GM21825 (cell line): Measurements from ENCODE around the gene CYRIA.

ENCODE experiments used
- ATAC-seq: cut with Tn5 transposase; IDR thresholded peaks from one replicate; pipeline ENCODE4 v1.9.1; 2021; ENCODE audit warnings: mild to moderate bottlenecking, moderate library complexity; ENCODE audit not compliant: unreplicated experiment

Gene CYRIA

DNA sequence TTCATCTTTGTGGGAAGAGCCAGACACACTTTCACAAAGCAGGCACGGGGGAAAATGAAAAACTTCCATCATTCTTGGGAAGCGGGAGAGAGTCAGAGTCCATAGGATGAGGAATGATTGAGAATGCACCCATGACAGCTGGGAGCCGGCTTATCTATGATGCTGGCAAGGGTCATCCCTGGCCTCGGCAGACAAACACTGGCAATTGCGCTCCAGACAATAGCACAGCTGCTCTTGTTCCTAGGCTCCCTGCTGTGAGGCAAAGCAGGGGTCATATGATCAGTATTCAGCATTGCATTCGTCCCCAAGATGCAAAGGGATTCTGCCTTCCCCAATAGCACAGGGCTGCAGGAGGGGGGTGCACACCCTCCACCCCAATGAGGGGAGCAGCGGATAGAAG, 33.0 kb downstream of the CYRIA start:
- ATAC-seq, result no peak

DNA sequence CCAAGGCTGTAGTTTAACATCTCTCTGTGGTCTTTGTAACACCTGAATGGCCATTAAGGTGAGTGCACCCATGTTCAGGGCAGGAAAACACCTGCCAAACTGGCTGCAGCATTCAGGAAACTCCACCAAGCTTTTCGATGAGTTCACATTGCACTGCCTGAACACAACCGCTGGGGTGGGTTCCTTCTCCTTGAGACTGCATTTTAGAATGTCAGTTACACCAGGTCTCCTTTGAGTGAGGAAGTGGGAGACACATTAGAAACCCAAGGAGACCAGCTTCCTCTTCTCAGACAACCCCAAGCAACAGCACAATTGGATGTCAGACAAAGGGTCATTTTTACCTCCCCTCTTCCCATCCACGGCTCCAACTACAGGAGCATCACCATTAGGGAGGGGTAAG, 35.2 kb downstream of the CYRIA start:
- no peak for ATAC-seq

DNA sequence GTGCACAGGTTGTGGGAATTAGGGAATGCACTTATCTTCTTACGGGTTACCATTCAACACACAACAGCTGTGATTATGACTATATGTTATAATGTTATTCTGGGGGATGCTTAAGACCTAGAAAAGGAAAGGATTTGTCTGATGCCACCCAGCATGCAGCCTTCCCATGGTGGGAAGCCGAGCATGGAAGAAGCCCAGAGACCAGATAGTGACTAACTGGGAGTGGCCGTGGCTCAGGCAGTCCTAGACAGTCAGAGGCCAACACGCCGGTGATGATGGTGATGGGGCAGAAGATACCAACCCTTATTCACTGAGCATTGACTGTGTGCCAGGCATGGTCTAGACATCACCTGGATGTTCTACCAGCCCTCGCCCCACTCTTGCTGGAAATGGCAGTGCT, 35.9 kb downstream of the CYRIA start:
- ATAC-seq, result no peak

DNA sequence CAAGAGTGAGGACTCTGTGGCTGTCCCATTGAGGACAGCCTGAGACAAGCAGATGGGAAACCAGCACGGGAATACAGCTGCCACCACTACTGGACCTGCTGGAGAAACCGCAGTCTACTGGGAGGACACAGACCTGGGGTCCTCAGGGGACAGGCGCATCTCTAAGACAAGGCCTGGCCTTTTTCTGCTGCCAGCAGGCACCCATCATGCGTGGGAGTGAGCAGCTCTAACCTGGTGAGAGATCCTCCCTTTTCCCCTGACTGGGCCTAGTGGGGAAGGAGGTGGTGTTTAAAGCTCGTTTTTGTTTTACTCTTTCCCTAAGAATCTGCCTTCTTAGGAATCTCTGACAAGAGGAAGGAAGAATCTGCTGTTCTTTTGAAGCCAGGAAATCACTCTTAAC, 36.6 kb downstream of the CYRIA start:
- ATAC-seq, result no peak

DNA sequence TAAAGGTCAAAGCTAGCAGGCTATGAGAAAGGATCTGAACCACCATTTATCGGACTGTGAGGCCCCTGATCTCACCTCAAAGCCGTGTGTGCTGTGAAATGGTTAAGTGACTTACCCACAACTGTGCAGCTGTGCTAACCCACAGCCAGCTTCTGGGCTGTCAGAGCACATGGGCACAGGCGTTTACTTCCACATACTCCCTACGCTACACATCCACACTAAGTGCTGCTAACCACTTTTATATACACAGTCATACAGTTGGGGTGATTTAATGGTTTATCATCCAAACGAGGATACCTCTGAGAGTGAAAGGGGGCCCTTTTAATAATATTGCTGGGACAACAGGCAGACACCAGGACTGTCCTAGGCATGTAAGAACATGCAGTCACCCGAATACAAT, 37.3 kb downstream of the CYRIA start:
- ATAC-seq, result no peak

DNA sequence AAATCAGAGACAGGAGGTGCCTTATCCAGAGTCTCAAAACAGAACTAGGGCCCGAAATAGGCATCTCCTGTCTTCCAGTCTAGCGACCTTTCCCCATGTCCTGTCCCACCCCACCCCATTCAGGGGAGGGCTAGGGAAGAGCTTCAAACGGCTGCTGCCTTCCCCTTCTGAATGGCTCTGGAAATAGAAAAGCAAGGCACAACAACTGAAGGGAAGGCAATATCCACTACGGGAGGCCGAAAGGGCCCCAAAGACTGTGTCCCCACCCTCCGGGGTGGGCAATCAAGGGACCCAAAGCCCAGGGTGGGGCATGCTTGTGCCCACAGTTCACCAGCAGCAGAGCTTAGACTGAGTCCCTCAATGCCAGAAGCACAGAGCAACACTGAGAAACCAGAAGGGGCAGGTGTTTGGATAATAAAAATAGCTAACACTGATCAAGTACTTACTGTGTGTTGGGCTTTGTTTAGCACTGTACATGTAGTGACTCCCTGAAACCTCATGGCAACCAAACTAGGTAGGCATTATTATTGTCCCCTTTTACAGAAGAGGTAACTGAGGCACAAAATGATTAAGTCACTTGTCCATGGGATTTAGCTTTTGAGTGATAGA, 38.5 kb downstream of the CYRIA start:
- ATAC-seq, result no peak

DNA sequence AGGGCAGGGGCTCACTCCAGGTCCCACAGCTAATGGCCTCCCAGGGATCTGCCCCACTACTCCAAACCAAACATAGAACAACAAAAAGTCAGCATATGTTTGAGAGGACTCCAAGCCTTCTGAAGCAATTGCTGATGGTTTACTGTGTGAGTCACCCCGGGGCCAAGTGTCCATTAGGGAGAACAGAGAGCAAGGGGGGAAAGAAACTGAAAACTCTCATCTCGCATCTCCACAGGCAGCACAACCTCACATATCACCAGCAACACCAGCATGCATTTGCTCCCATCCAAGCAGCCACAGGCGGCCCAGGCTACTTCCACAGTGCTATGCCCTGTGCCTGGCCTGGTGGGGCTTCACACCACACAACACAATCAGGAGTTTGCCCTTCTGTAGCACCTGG, 39.1 kb downstream of the CYRIA start:
- no peak for ATAC-seq

DNA sequence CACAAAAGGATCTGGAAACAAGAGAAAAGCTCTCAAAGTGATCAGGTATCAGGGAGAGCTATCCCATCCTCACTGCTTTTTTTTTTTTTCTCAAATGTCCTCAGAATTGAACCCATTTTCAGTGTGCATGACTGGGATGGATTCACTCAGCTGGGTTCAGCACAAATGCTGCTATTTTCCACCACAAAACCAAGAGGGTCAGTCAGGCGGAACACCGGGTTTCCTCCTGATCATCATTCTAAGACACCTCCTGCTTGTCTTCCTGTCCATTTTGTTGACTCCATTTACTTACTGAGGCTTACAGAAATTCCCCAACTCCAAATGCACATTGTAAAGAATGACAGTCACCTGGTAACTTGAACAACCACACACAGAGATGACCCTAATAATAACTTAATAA, 39.9 kb downstream of the CYRIA start:
- peak; percentile 74 for ATAC-seq

DNA sequence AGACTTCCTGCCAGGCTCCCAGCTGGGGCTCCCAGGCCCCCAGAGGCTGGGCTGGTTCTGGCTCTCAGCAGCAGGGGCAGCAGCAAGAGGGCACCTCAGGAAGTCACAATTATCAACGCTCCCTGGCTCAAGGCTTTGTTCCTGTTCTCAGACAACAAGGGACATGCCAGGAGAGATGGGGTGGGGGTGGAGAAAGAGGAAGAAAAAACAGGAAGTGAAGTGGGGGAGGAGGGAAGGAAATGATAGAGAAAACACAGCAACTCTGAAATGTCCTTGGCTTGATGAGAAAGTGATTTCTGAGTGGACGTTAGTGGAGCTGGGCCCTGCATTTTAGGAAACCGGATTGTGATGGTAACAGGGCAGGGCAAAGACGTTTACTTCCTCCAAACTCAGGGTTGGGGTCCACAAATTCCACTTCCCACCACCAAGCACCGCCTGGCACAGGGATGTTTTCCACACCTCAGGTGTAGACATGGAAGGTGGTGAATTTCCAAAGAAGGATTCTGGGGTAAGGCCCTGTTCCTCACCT, 40.4 kb downstream of the CYRIA start:
- ATAC-seq, result no peak

DNA sequence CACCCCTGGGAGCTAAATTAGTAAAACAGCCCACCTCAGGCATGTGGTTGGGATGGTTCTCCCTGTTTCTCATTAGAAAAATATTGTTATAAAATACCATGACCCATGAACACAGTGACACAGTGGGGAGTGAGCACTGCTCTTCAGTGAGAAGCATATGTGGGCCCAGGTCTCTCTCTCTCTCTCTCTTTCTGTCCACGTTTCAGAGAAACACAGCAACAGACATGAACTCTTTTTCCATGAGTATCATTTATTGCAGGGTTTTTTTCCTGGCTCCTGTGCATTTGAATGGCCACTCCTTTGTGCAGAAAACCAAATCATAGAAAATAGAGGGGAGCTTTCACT, 41.2 kb downstream of the CYRIA start:
- no peak for ATAC-seq

DNA sequence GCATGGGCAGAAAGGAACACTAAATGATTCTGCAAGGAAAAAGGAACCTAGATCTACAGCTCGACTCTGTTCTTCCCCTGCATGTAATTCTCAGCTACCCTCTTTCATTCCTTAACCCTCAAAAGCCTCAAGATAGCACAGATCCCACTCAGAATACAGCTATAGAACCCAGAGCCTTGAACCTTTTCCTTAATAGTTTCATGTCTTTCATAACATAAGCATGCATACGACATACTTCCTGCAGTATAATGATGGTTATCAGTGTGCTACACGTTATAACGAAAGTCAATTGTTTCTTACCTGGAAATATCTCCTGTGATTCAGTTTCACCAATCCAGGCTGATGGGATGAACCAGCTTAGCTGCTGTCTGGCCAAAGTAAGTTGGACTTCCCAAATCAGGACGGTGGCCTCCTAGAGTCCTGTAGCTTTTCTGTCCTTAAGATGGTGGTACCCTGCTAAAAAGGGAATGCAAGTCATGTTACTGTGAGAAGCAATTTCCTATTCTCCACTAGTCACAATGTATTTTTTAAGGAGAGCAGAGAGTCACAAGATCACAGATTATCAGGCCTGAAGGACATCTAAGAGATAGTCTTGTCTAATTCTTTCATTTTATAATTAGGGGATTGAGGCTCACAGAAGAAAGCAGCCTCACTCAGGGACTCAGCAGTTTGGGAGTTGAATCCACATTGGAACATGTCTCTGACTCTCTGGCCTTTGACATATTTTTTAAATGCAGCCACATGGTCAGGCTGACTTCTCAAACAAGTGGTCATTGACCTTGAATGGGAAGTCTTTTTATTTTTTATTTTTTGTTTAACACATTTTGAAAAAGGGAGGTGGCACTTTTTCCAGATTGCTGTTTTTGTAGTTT, 41.8 kb downstream of the CYRIA start:
- ATAC-seq, result no peak

DNA sequence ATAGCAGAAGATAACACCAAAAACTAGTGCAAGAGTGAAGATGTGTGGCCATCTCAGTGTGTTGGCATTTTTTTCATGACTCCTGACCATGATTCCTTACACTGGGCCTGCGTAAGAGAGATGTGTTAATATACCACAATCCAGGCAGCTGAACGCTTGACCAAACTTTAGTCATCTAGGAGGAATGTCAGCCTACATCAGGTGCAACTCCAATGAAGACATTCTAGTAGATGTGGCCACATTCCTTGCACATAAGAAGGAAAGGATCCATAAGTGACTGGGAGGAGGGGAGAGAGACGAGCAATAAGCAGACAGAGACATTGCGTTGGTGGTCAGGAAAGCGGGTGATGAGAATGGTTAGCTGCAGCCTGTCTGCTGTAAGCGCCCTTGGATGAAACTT, 42.6 kb downstream of the CYRIA start:
- no peak for ATAC-seq

DNA sequence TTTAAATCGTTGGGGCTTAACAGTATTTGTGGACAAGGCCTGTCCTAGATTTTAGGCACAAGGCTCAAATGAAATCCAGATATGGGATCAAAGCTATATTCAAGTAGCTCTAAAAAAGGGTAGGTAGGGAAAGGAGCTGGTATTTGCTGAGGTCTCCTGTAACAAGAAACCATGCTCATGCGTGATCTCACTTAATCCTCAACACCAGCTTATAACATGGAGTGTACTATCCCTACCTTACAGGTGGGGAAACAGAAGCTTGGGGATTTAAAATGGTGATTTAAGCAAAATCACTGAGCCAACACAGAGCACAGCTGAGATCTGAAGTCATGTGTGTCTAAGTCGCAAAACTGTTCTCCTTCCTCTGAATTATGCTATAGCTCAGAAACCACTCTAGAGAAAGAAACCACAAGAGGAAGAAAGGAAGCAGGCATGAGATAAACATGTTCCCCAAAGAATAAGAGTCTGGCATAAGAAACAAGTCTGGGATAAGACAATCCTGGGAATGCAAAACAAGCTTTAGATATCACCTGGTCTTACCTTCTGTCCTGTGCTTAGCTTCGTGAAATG, 43.1 kb downstream of the CYRIA start:
- no peak for ATAC-seq

DNA sequence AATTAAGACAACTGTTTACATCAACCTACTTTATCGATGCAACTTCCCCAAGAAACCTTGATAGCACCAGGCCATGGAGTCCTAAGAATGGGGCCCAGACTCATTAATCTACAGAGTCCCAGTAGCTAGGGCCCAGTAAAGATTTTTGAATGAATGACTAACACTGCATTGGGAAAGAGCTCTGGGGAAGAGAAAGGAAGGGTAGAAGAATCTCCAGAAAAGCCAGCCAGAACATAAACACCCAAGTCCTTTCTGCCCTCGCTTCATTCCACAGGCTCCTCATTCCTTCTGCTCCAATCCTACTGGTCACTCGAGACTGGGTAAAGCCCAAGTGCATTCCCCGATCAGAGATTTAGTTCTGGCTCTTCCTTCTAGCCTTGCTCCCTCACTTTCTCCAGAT, 44.3 kb downstream of the CYRIA start:
- no peak for ATAC-seq

DNA sequence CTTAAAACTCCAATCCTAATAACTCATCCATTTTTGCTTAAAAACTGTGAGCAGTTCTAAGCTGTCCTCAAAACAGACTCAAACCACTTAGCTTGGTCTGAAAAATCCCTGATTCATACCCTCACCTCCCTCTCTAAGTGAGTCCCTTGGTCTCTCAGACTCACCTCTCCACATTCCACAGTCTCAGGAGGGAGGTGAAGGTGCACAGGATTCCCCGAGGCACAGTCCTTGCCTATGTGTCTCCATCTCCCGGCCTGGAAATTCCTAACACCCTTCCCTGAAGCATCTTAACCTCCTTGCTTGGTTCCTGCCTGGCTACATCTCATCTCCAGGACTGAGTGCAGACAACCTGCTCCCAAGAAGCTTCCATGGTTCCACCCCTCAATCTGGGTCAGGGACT, 45.0 kb downstream of the CYRIA start:
- no peak for ATAC-seq

DNA sequence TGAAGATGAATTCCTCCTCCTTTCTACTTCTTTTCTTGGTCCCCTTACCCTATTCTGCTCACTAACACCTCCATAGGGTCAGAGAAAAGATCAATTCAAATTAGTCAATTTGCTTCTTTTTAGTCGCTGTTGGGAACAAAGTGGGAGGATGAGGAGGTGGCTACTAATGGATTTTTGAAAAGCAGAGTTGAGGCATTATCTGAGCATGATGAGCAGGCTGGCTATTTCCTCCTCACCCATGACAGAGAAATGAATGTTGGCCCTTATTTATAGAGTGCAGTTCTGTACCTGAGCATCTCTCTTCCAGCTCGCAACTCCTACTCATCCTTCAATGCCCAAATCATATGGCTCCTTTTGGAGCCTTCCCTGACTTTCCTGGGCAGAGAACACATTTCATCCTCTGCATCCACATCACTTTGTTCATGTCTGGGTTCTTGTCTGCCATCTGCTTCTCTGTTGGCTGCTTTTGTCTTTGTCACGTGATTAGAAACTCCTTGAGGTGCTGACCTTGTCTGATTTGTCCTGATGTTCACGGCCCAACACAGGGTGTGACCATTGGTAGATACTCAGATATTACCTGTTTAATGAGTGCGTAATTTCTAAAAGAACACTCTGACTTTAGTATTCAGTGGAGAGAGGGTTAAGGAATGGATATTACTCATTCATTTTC, 45.9 kb downstream of the CYRIA start:
- ATAC-seq, result no peak

DNA sequence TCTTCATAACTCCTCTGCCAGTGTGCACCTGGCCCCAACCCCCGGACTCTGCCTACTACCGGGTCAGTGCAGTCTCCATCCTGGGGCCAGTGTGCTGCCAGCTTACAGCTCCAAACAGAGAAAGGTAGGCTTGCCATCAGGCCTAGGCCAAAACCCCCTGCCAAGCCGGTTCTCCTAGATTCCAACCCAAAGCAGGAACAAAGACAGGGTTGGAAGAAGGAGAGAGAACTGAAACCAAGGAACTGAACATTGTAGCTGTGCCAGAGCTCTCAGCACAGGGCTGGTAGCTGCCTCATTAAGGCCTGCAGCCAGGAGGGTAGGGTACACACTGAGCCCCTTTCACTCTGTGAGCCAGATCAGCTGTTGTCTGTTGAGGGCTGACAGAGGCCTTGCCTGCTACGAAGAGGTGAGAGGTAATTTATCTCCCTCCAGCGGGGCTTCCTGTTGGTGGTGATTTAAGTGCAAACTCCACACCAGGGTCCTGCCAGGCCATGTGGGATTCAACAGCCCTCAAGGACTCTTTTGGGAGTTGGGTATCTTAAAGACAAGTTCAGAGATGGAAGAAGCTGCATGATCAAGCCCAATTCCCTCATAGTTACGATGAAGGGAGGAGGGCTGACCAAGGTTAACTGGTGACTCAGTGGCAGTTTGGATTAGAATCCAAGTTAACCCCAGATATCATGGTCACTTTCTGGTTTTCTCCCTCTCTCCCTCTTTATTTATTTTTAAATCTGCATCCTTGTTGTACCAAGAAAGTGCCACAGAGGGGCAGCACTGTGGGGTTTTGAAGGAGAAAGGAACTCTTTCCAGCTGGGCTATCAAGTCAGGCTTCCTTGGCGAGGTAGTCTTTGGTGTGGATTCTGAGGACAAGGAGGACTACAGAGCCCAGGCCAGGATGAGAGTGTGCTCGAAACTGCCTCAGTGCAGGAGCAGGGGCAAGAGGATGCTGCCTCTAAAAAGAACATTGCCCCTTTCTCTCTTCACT, 48.1 kb downstream of the CYRIA start:
- ATAC-seq, result no peak
